ENCODE measurements around the gene RAD51B.

Gene RAD51B

DNA sequence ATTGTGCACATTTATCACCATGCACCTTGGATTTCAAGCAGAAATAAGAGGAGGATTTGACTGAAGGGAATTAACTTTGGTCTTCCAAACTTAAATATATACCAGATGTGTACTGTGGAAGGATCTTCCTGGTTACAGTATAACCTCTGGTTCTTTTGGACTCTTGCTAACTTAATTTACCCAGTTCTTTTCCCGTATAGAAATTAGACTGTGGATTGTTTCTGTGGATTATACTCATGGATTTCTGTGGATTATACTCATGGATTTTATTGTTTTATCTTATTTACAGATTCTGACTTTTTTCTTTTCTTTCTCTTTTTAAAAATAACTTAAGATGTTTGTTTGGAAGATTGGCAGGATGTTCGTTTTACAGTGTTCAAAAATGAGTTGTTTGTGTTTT, 215.3 kb downstream of the RAD51B start:
- TF ChIP-seq, protein P1, sequence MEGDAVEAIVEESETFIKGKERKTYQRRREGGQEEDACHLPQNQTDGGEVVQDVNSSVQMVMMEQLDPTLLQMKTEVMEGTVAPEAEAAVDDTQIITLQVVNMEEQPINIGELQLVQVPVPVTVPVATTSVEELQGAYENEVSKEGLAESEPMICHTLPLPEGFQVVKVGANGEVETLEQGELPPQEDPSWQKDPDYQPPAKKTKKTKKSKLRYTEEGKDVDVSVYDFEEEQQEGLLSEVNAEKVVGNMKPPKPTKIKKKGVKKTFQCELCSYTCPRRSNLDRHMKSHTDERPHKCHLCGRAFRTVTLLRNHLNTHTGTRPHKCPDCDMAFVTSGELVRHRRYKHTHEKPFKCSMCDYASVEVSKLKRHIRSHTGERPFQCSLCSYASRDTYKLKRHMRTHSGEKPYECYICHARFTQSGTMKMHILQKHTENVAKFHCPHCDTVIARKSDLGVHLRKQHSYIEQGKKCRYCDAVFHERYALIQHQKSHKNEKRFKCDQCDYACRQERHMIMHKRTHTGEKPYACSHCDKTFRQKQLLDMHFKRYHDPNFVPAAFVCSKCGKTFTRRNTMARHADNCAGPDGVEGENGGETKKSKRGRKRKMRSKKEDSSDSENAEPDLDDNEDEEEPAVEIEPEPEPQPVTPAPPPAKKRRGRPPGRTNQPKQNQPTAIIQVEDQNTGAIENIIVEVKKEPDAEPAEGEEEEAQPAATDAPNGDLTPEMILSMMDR (IDR thresholded peaks at IDR 0.05; ENCODE audit: low read depth, low read length) = no peak
- no peak for DNase-seq (ENCODE audit: low read depth in 2 of 2)
- H3K4me3 ChIP-seq (replicated peaks in 1 of 2; ENCODE audit: low read depth in 2 of 2, low read length in 2 of 2) = no peak overlapping the region

DNA sequence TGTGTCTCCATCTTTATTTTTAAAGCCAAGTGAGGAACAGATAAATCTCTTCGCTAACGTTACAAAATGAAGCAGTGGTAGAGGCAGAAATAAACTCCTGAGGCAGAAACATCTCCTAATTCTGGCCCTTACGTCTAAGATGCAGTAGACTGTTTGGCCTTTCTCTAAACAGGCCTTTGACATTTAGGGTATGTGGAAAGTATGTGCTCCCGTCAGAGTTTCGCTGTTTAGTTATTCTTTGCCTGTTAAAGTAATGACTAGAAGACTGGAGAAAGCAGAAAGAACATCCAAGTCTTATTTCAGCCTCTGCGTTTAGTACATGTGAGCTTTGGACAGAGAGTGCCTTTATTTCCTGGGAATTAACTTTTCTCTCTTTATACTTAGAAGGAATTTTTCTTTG, 216.6 kb downstream of the RAD51B start:
- no peak for DNase-seq (ENCODE audit: low read depth in 2 of 2)
- H3K4me3 ChIP-seq (replicated peaks in 1 of 2; ENCODE audit: low read depth in 2 of 2, low read length in 2 of 2) = no peak overlapping the region
- TF ChIP-seq, protein P1 (IDR thresholded peaks at IDR 0.05; ENCODE audit: low read depth, low read length) = no peak

DNA sequence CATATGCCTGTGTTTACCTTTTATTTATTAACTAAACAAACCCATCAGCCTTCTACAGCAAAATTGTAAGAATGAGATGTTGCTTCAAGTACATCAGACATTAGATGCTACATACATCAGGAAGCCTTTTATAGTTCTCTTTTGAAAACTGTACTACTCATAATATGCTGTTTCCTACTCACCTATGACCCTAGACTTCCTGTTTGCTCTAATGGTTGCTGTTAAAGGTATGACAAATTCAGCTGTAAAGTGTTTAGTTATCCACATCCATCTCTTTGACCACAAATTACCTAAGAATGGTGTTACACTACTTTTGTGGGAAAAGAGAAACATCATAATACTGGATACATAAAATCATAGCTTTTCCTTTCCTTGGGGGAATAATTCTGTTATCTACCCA, 220.0 kb downstream of the RAD51B start:
- no peak overlapping the region for H3K4me3 ChIP-seq (replicated peaks in 1 of 2; ENCODE audit: low read depth in 2 of 2, low read length in 2 of 2)
- DNase-seq (ENCODE audit: low read depth in 2 of 2) = no peak
- TF ChIP-seq, protein P1 (IDR thresholded peaks at IDR 0.05; ENCODE audit: low read depth, low read length) = no peak

DNA sequence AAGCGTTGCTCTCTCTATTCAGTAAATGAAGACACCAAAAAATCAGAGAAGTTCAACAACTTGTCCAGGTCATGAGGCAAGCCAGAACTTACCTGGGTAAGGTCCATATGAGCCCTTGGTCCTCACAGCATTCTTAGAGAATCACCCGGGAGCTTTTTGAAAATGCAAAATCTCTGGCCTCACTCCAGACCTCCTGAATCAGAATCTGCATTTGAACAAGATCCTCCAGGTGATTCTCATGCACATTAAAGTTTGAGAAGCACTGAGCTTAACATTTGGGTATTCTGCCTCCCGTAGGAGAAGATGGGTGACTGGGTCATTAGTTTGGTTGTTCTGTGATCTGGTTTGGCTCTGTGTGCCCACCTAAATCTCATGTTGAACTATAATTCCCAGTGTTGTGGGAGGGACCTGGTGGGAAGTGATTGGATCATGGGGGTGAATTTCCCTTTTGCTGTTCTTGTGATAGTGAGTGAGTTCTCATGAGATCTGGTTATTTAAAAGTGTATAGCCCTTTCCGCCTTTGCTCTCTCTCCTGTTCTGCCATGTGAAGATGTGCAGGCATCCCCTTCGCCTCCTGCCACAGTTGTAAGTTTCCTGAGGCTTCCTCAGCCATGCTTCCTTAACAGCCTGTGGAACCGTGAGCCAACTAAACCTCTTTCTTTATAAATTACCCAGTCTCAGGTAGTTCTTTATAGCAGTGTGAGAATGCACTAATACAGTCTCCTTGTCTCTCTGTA, 221.2 kb downstream of the RAD51B start:
- H3K4me3 ChIP-seq (replicated peaks in 1 of 2; ENCODE audit: low read depth in 2 of 2, low read length in 2 of 2) = no peak overlapping the region
- DNase-seq (ENCODE audit: low read depth in 2 of 2) = no peak
- TF ChIP-seq, protein P1 (IDR thresholded peaks at IDR 0.05; ENCODE audit: low read depth, low read length) = no peak

DNA sequence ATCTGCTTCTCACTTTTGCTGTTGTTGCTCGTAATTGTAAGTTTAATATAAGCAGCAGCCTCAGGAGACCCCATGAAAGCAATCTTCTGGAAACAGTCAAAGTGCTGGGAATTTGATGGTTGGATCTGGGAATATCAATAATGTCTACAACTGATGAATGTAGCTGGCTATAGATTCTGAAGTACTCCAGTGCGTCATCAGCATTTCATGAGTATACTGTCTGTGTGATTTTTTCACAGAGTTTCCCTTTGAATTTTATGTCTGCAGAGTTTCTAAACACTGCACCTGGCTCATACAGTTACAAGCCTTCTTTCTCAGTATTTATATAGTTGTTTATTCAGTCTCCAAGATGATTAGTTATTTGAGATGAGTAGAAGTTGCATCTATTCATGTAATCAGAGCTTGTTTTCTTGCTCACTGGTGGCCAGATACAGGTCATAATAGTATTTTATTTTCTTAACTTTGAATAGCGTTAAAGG, 222.3 kb downstream of the RAD51B start:
- TF ChIP-seq, protein P1 (IDR thresholded peaks at IDR 0.05; ENCODE audit: low read depth, low read length) = no peak
- no peak for DNase-seq (ENCODE audit: low read depth in 2 of 2)
- no peak overlapping the region for H3K4me3 ChIP-seq (replicated peaks in 1 of 2; ENCODE audit: low read depth in 2 of 2, low read length in 2 of 2)

DNA sequence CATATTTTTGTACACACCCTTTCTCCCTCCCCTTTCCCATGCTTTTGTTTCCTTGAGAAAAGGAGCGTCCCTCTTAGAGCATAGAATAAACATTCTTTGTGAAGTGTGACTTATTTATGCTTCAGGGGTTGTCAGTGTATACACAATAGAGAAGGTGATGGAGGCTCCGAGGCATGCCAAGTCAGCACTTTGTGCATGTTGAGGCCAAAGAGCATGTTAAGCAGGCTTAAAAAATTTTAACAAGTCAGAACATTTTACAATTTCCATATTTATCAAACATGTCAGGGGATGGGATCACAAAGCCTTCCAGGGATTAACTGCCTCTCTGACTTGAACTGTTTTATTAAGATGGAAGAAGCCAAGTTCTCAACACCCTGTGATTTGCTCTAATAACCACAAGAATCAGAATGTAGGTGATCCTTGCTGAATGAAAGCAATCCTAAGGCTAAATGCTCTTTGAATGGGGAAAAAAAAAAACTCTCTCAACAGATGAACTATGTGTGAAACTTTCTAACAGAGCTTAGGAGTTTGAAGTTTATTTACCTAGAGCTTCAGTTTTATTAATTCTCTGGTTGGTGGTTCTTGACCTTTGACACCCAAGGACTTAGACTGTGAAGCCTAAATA, 223.1 kb downstream of the RAD51B start:
- TF ChIP-seq, protein P1 (IDR thresholded peaks at IDR 0.05; ENCODE audit: low read depth, low read length) = no peak
- no peak for DNase-seq (ENCODE audit: low read depth in 2 of 2)
- H3K4me3 ChIP-seq (replicated peaks in 1 of 2; ENCODE audit: low read depth in 2 of 2, low read length in 2 of 2) = no peak overlapping the region

All from cardiac fibroblast (primary cell).